DMS 273 (cell line): Measurements from ENCODE around the gene RCN1.

Experiments
- DNase-seq: peaks from one replicate; lab custom pipeline; 2025; ENCODE audit not compliant: unreplicated experiment; lab: John Stamatoyannopoulos, UW

RCN1 gene

GRCh38 chr11:32151027-32151426 lies 60.2 kb downstream of the RCN1 start:
- DNase-seq: no peak

- no peak for DNase-seq
These were observed 61.3 kb downstream of the RCN1 start for GRCh38 chr11:32152216-32152615.

GRCh38 chr11:32152821-32153220 lies 61.9 kb downstream of the RCN1 start:
- no peak for DNase-seq

GRCh38 chr11:32153747-32154146 lies 62.9 kb downstream of the RCN1 start:
- no peak for DNase-seq

GRCh38 chr11:32154275-32154674 lies 63.4 kb downstream of the RCN1 start:
- peak; percentile 26 for DNase-seq
